DMS53 treated with DMSO at 0.1 percent for 48 hours (cell line): Measurements from ENCODE around the gene TYW1.
"Not testable (repeated sequence)": the region's sequence is repeated elsewhere in the genome, so short reads cannot be mapped to it uniquely, and the experiment has no call there.

ENCODE experiments used
- DNase-seq: peaks from one replicate; lab custom pipeline; 2025; ENCODE audit not compliant: unreplicated experiment; lab: John Stamatoyannopoulos, UW

Gene TYW1

GRCh38 chr7:66996444-66997191 lies at the start of gene TYW1:
Gene TYW1, plus strand, starts transcription at chr7:66996833. Its CDS starts 146 bp downstream, at chr7:66996979.
- DNase-seq: peak; percentile 98

- no peak for DNase-seq
These were observed 48.0 kb upstream of the TYW1 start for GRCh38 chr7:66948480-66949109.

GRCh38 chr7:66950311-66950710 lies 46.3 kb upstream of the TYW1 start:
- no peak for DNase-seq

GRCh38 chr7:66950763-66951162 lies 45.9 kb upstream of the TYW1 start:
- no peak for DNase-seq

- DNase-seq: no peak
These were observed 44.1 kb upstream of the TYW1 start for GRCh38 chr7:66952343-66953043.

GRCh38 chr7:66953044-66953427 lies 43.6 kb upstream of the TYW1 start:
- no peak for DNase-seq

- no peak for DNase-seq
These were observed 38.9 kb upstream of the TYW1 start for GRCh38 chr7:66957595-66958290.

- DNase-seq: no peak
These were observed 37.9 kb upstream of the TYW1 start for GRCh38 chr7:66958538-66959350.

GRCh38 chr7:66960192-66960591 lies 36.4 kb upstream of the TYW1 start:
- no peak for DNase-seq

GRCh38 chr7:66961096-66961495 lies 35.5 kb upstream of the TYW1 start:
- no peak for DNase-seq

GRCh38 chr7:66964411-66964810 lies 32.2 kb upstream of the TYW1 start:
- no peak for DNase-seq

- DNase-seq: no peak
These were observed 29.6 kb upstream of the TYW1 start for GRCh38 chr7:66967029-66967428.

GRCh38 chr7:66969001-66969400 lies 27.6 kb upstream of the TYW1 start:
- not testable (repeated sequence) for DNase-seq

GRCh38 chr7:66970310-66970709 lies 26.3 kb upstream of the TYW1 start:
- no peak for DNase-seq

- no peak for DNase-seq
These were observed 21.5 kb upstream of the TYW1 start for GRCh38 chr7:66974986-66975590.

- not testable (repeated sequence) for DNase-seq
These were observed 18.3 kb upstream of the TYW1 start for GRCh38 chr7:66978312-66978711.

- DNase-seq: not testable (repeated sequence)
These were observed 17.6 kb upstream of the TYW1 start for GRCh38 chr7:66979013-66979412.

GRCh38 chr7:66980336-66980735 lies 16.3 kb upstream of the TYW1 start:
- not testable (repeated sequence) for DNase-seq

- DNase-seq: not testable (repeated sequence)
These were observed 7.1 kb upstream of the TYW1 start for GRCh38 chr7:66989552-66989951.

GRCh38 chr7:66994051-66994450 lies 2.6 kb upstream of the TYW1 start:
- not testable (repeated sequence) for DNase-seq
